Measurements from ENCODE around the gene USP12.

USP12 gene

GRCh38 chr13:27182054-27182453 is 10.4 kb upstream of the USP12 start:
- H3K9me3 ChIP-seq (ENCODE audit: insufficient read depth, low read depth, low read length), result no peaks in the 10 kb centered on the region

GRCh38 chr13:27177852-27178251 is 6.2 kb upstream of the USP12 start:
- no peaks in the 10 kb centered on the region for H3F3A ChIP-seq (ENCODE audit: low read depth)
- TF ChIP-seq CTCF (conservative IDR thresholded peaks at IDR 0.05; ENCODE audit: low read length) (peak; percentile 30; the same call in 1 of the 2 replicates), EZH2phosphoT487 (IDR thresholded peaks at IDR 0.05; ENCODE audit: borderline replicate concordance) (no peak)
- no peak overlapping the region for H3K9ac ChIP-seq (ENCODE audit: low read depth, low read length, poor library complexity, severe bottlenecking)

More at GRCh38 chr13:27182054-27182453, 10.4 kb upstream of the USP12 start:
- Histone ChIP-seq H3K9ac (ENCODE audit: low read depth, low read length, poor library complexity, severe bottlenecking) (no peak overlapping the region), H3K27me3 (ENCODE audit: insufficient read depth, low read length, poor library complexity, severe bottlenecking) (no peaks in the 10 kb centered on the region), H3K79me2 (ENCODE audit: insufficient read depth, low read length) (no peaks in the 10 kb centered on the region), H4K20me1 (ENCODE audit: insufficient read depth, low read length, poor library complexity, severe bottlenecking) (no peaks in the 10 kb centered on the region), H3K36me3 (ENCODE audit: insufficient read depth, low read length) (no peaks in the 10 kb centered on the region), H3K9me2 (replicated peaks; ENCODE audit: low read depth, low read length) (no peaks in the 10 kb centered on the region), H2AFZ (ENCODE audit: low read length) (no peak overlapping the region), H3K4me2 (ENCODE audit: low read depth, low read length, poor library complexity, severe bottlenecking) (no peak overlapping the region), H3F3A (ENCODE audit: low read depth) (no peaks in the 10 kb centered on the region), H3K4me1 (ENCODE audit: insufficient read depth, low read length, poor library complexity, severe bottlenecking) (no peaks in the 10 kb centered on the region), H3K4me3 (ENCODE audit: low read length, poor library complexity, severe bottlenecking) (no peak overlapping the region)
- no peak for TF ChIP-seq EZH2phosphoT487 (IDR thresholded peaks at IDR 0.05; ENCODE audit: borderline replicate concordance)
- TF ChIP-seq CTCF (conservative IDR thresholded peaks at IDR 0.05; ENCODE audit: low read length), result no peak

GRCh38 chr13:27176470-27177410 is 5.1 kb upstream of the USP12 start:
- TF ChIP-seq CTCF (conservative IDR thresholded peaks at IDR 0.05; ENCODE audit: low read length), result no peak
- no peak for TF ChIP-seq EZH2phosphoT487 (IDR thresholded peaks at IDR 0.05; ENCODE audit: borderline replicate concordance)

More at GRCh38 chr13:27177852-27178251, 6.2 kb upstream of the USP12 start:
- H3K36me3 ChIP-seq (ENCODE audit: insufficient read depth, low read length), result no peaks in the 10 kb centered on the region
- H3K4me2 ChIP-seq (ENCODE audit: low read depth, low read length, poor library complexity, severe bottlenecking), result no peak overlapping the region
- H3K4me1 ChIP-seq (ENCODE audit: insufficient read depth, low read length, poor library complexity, severe bottlenecking), result peaks cover 2% of the 10 kb centered on the region
- no peaks in the 10 kb centered on the region for H4K20me1 ChIP-seq (ENCODE audit: insufficient read depth, low read length, poor library complexity, severe bottlenecking)
- no peaks in the 10 kb centered on the region for H3K9me2 ChIP-seq (replicated peaks; ENCODE audit: low read depth, low read length)
- H2AFZ ChIP-seq (ENCODE audit: low read length), result no peak overlapping the region
- no peaks in the 10 kb centered on the region for H3K79me2 ChIP-seq (ENCODE audit: insufficient read depth, low read length)
- no peak overlapping the region for H3K4me3 ChIP-seq (ENCODE audit: low read length, poor library complexity, severe bottlenecking)
- no peaks in the 10 kb centered on the region for H3K9me3 ChIP-seq (ENCODE audit: insufficient read depth, low read depth, low read length)
- H3K27me3 ChIP-seq (ENCODE audit: insufficient read depth, low read length, poor library complexity, severe bottlenecking), result no peaks in the 10 kb centered on the region

More at GRCh38 chr13:27176470-27177410, 5.1 kb upstream of the USP12 start:
- Histone ChIP-seq H3K4me2 (ENCODE audit: low read depth, low read length, poor library complexity, severe bottlenecking) (no peak overlapping the region), H3F3A (ENCODE audit: low read depth) (peaks cover 5% of the 10 kb centered on the region; the same call in 1 of the 2 replicates), H3K9me2 (replicated peaks; ENCODE audit: low read depth, low read length) (no peaks in the 10 kb centered on the region), H2AFZ (ENCODE audit: low read length) (no peak overlapping the region), H3K4me3 (ENCODE audit: low read length, poor library complexity, severe bottlenecking) (no peak overlapping the region), H3K36me3 (ENCODE audit: insufficient read depth, low read length) (no peaks in the 10 kb centered on the region), H3K4me1 (ENCODE audit: insufficient read depth, low read length, poor library complexity, severe bottlenecking) (peaks cover 9% of the 10 kb centered on the region), H3K9me3 (ENCODE audit: insufficient read depth, low read depth, low read length) (no peaks in the 10 kb centered on the region), H3K27me3 (ENCODE audit: insufficient read depth, low read length, poor library complexity, severe bottlenecking) (no peaks in the 10 kb centered on the region), H4K20me1 (ENCODE audit: insufficient read depth, low read length, poor library complexity, severe bottlenecking) (no peaks in the 10 kb centered on the region), H3K79me2 (ENCODE audit: insufficient read depth, low read length) (no peaks in the 10 kb centered on the region), H3K9ac (ENCODE audit: low read depth, low read length, poor library complexity, severe bottlenecking) (no peak overlapping the region)

Data from Loucy (cell line).